GM10266 (cell line): ENCODE data around the gene STK32B.

Experiments used
- DNase-seq: peaks from one replicate; pipeline ENCODE4 v3.0.0; 2012; ENCODE audit errors: extremely low spot score
- CTCF ChIP-seq: IDR thresholded peaks from 2 replicates; pipeline ENCODE4 v1.5.1; 2012; ENCODE audit warnings: mild to moderate bottlenecking, low read depth; ENCODE audit not compliant: control insufficient read depth, insufficient read depth; ENCODE audit errors: missing control alignments

STK32B gene

GRCh38 chr4:5387457-5387856 is 336.2 kb downstream of the STK32B start:
- DNase-seq, result no peak
- TF ChIP-seq CTCF, result no peak

DNA sequence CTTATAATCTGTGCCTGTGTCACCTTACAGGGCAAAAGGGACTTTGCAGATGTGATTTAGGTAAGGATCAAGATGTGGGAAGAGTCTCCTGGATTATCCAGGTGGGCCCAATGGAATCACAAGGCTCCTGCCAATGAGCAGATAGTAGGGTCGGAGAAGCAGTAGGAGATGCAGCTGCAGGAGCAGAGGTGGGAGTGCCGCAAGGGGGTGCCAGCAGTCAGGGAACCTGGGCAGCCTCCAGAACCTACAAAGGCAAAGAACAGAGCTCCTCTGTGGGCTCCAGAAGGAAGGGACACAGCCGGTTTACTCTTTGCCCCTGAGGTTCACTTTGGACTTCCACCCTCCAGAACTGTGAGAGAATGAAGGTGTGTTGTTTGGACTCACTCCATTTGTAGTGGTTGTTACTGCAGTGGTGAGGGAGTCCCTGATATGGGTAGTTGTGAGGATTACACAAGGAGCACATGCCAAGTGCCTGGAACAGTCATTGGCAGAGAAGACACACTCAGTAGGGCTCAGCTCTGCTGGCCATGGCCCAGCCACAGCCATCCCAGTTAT is 338.6 kb downstream of the STK32B start:
- no peak for DNase-seq
- TF ChIP-seq CTCF, result no peak

DNA sequence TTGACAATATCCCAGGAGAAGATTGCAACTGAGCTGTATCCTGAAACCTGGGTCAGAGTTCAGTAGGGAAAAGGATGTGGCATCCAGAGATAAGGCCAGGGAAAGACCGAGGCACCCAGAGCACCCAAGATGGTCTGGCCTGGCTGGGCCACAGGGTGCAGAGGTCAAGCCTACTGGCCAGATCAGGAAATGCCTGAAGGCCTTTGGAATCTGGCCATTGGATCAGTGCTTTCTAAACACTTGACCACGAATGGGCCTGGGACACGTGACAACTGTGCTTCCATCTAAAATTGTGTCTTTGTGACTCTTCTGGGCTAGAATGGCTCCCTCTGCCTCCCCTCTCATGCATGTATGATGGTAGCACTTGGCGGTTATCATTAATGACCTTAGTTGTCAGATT is 340.2 kb downstream of the STK32B start:
- TF ChIP-seq CTCF, result no peak
- no peak for DNase-seq

- TF ChIP-seq CTCF, result no peak
- DNase-seq, result no peak
These were observed 342.7 kb downstream of the STK32B start for GRCh38 chr4:5393911-5394513.

GRCh38 chr4:5395781-5396180 is 344.5 kb downstream of the STK32B start:
- TF ChIP-seq CTCF, result no peak
- no peak for DNase-seq

DNA sequence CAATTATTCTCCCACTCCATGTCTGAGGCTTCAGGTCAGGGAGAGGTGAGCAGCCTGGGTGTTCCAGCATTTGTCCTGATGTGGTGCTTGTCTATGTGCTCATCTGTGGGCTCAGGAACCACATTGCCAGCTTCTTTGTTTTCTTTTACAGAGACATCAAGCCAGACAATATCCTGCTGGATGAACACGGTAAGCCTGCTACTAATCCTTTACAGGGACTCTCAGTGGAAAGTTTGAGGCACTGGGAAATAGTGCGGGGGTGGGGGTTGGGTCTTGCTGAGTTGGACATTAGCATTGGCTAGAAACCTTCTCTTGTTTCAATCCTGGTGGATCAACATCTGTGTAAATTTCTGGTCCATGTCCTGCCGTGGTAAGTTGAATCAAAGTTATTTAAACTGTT is 346.8 kb downstream of the STK32B start:
- no peak for DNase-seq
- no peak for TF ChIP-seq CTCF

GRCh38 chr4:5399124-5399523 is 347.8 kb downstream of the STK32B start:
- DNase-seq, result no peak
- no peak for TF ChIP-seq CTCF
